Fibroblast of skin of back (primary cell): ENCODE data around the gene HDHD3.
"Not testable (repeated sequence)": the region's sequence is repeated elsewhere in the genome, so short reads cannot be mapped to it uniquely, and the experiment has no call there.

Experiments
- DNase-seq: peaks from one replicate; pipeline ENCODE4 v3.0.0-alpha.2; 2013

HDHD3 gene

DNA sequence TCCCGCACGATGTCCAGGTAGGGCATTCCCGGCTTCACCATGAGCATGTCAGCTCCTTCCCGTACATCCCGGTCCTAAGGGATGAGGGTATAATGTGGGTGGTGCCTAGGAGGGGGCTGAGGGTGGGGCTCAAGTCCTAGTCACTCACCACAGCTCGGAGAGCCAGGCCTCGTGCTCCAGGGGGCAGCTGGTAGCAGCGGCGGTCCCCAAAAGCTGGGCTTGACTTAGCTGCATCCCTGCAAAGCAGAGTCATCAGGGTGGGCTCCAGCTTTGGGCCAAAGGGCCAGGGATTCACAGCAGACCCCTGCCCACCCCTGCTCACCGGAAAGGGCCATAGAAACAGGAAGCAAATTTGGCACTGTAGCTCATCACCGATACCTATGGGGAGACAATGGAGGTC, 12.7 kb upstream of the HDHD3 start:
- DNase-seq: no peak

DNA sequence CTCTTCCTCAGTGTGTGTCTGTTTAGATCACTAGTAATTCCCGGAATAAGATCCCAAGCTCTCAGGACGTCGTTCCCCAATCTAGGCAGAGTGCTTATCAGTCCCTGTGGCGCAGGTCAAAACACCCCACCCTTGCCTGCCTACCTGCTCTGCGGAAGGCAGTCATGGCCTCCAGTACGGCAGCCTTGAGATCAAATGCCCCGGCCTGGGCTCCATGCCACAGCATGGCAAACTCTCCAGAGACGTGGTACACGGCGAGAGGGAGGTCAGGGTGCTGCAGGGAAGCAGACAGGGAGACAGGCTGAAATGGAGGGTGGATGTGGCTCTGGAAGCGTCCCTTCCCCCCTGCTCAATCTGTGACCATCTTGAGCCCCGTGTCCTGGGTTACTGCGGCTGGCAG, 12.0 kb upstream of the HDHD3 start:
- no peak for DNase-seq

- DNase-seq: no peak
Measured at GRCh38 chr9:113387560-113388230, 10.9 kb upstream of the HDHD3 start.

DNA sequence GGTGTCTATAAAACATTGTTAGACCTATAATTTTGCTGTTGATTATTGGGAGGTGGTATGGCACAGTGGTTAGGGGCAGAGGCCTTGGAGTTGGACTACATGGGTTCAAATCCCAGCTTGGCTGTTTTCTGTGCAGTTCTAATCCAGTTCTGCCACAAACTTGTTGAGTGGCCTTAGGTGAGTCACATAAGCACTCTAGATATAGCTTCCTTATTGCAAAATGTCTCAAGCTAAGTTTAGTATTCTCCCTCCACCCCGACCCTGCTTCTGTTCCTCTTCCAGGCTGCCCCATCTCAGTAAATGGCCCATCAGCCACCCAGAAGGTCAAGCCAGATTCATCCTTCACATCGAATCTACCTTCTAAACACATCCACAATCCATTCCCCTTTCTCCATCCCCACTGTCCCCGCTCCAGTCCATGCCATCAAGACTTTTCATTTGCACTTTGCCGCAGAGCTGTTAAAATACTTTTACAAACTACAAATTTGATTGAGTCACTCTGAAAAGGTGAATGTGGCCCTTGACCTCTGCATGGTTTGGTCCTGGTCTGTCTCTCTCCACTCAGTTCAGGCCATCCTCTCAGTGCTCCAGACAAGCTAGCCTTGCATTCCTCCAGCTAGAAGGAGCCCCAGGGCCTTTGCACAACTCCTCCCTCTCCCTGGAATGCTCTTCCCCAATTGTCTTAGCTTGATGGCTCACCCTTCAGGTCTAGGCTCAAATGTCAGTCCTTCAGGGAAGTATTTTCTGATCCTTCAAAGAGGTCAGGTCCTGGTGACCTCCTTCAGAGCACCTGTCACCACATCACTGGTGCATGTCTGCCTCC, 10.0 kb upstream of the HDHD3 start:
- DNase-seq: no peak

DNA sequence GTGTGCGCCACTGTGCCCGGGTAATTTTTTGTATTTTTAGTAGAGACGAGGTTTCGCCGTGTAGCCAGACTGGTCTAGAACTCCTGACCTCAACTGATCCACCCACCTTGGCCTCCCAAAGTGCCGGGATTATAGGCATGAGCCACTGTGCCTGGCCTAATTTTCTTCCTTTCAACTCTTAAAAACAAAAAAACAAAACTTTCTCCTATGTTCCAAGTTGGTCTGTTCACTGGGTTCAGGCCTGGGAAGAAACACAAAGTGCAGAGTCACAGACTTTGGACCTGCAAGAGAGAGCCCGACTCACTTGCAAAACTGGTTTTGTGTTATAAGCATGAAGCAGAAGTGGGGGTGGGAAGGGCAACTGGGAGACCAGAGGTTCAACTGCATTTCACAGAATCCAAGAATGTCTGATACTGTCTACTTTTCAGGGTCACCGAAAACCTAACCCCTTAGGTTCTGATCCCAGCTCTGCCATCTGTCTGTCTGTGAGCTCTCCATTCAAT, 5.2 kb upstream of the HDHD3 start:
- DNase-seq: no peak

GRCh38 chr9:113381441-113381840, 4.7 kb upstream of the HDHD3 start:
- not testable (repeated sequence) for DNase-seq

DNA sequence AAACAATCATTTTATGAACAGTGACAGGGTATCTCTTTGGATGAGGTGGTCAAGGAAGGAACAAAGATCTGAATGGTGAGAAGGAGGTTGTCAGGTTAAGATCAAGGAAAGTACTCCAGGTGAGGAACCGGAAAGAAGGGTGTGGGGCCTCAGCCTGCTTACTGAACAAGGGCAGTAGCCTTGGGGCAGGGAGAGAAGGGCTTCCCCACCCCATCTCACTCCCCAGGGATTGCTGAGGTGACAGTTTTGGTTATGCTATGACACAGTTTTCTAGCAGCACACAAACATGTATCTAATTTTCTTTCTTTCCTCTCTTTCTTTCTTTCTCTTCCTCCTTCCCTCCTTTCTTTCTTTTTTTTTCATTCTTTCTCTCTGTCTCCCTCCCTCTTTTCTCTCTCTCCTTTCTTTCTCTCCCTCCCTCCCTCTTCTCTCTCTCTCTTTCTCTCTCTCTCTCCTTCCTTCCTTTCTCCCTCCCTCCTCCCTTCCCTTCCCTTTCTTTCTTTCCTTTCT, 4.1 kb upstream of the HDHD3 start:
- no peak for DNase-seq

DNA sequence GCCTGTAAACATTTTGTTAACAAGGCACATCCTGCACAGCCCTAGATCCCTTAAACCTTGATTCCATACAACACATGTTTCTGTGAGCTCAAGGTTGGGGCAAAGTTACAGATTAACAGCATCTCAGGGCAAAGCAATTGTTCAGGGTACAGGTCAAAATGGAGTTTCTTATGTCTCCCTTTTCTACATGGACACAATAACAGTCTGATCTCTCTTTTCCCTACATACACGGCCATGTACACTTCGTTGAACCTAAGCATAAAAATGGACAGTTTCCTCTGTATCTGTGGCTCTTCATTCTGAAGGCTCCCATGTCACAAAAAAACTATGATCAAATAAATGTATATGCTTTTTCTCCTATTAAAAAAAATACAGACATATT, 3.0 kb upstream of the HDHD3 start:
- DNase-seq: not testable (repeated sequence)

- not testable (repeated sequence) for DNase-seq
Measured at GRCh38 chr9:113379094-113379828, 2.5 kb upstream of the HDHD3 start.

DNA sequence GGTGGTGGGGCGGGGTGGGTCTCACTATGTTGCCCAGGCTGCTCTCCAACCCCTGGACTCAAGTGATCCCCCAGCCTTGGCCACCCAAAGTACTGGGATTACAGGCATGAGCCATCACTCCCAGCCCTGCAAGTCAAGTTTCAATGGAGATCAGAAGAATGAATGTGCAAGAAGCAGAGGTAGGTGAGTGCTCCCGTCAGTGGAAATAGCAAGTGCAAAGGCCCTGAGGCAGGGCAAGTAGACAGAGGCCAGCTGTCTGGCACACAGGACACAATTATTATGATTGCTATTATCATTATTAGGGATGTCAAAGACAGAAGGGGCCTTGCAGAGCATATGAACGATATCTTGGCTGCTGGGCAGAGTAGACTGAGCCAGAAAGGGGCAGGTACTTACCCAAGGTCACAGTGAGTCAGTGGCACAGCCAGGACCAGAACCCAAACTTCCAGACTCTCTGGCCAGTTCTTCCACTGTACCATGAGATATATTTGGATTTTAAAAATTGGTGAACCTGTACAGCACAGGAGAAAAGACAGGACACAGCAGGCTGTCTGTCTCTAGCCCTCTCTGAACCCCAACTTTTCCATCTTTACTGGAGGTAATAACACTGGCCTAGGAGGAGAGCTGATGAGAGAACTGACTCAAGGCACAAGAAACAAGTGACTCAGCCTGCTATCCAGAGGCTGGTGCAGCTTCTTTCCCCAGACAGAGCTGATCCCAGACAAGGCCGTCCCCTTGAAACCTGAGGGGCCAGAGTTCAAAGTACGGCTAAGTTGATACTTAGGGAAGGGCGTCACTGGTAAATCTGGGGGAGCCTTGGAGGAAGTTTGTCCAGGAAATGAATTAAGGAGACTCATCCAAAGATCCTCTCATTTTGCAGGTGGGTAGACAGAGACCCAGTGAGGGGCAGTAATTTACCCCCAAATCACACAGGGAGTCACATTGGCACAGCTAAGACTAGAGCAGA, 1.4 kb downstream of the HDHD3 start:
- DNase-seq: no peak

DNA sequence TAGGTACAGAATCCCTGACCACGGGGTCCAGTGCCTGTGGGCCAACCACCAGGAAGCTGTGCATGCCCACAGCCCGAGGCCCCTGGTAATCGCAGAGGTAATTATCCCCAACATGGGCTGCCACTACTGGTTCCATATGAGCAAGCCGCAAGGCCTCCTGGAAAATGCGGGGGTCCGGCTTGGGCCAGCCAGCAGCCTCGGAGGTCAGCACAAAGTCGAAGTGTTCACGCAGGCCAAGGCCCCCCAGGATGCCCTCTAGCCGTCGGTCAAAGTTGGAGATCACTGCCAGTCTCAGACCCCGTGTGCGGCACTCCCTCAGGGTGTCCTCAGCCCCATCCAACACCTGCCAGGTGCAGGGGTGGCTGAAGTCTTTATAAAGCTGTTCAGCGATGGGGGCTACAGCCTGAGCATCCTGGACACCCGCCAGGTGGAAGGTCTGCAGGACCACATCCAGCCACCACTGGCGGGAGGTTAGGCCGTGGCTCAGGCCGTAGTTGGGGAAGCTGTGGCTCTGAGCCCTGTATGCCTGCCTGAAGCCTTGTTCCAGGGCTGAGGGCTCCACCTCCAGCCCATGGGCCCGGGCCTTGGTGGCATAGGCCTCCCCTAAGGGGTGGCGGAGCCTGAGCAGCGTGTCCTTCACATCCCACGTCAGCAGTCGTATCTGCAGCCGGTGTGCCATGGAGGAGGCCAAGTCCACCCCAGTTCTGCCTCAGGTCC, 3.0 kb downstream of the HDHD3 start:
- DNase-seq: no peak

DNA sequence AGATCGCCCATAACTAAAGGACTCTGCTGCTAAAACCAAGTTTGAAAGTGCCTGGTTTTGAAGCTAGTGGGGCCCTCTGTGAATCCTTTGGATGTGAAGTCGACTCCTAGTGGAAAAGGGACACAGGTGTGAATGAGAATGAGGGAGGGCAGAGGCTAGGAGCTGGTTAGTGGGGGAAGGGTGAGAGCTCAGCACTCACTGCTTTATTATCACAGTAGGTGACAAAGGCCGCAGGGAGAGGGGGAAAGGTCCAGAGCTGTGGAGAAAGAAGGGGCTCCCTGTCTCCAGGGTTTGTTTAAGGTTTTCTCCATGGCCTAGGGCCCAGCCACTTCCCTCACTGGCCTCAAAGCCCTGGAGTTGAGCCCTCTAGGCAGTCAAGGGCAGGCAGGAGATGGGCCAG, 3.5 kb downstream of the HDHD3 start:
- DNase-seq: no peak

- DNase-seq: no peak
Measured at GRCh38 chr9:113372059-113372458, 4.7 kb downstream of the HDHD3 start.

DNA sequence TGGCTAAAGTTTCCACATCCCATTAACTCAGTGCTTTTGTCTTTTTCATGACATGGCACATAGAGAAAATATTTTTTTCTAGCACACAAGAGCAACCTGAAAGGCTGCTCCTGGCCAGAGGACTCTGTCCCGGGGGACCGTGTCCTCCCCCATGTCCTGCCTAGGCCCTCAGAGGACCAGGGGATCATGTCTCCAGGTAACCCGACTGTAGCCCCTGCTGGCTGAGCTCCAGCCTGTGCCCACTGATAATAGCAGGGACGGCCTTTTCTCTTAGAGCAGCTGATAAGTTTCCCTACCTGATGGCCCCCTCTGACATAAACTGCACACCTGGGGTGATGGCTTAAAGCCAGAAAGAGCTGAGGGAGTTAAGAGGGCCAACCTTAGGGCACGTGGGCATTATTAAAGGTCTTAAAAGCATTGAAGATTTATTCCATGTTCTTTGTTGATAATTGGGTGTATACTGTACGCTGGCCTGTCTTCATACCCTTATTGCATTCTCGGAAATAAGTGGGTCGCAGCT, 5.9 kb downstream of the HDHD3 start:
- DNase-seq: no peak

GRCh38 chr9:113369855-113370140, 7.0 kb downstream of the HDHD3 start:
- DNase-seq: no peak

DNA sequence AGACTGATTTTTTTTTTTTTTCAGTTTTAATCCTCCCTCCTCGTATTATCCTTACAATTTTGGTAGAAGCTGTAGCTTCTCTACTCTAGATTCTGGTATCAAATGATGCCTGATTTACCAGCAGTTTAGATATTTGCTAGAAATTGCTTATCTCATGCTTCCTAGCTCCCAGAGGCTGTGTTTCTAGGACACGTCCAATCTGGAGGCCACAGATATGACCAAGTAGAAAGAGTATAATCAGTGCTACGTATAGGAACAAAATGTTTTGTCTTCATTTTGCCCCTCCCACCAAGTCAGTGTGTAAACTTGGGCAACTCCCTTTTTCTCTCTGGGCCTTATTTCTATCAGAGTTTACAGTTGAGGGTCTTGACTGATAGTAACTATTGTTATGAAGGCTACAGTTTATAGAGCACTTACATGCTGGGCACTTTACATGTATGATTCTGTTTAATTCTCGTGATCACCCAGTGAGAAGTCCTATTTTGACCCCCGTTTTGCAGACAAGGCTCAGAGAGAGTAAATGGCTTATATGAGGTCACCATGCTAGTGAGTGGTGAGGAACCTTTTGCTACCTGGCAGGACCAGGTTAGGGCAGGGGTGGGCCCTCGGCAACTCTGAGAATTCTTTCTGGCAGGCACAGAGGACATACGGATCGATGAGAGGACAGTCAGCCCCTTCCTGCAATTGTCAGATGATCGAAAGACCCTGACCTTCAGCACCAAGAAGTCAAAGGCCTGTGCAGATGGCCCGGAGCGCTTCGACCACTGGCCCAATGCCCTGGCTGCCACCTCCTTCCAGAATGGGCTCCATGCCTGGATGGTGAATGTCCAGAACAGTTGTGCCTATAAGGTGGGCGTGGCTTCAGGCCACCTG, 7.6 kb downstream of the HDHD3 start:
- DNase-seq: no peak

- DNase-seq: no peak
Measured at GRCh38 chr9:113368348-113368981, 8.3 kb downstream of the HDHD3 start.

- DNase-seq: not testable (repeated sequence)
Measured at GRCh38 chr9:113365652-113366051, 11.1 kb downstream of the HDHD3 start.

- DNase-seq: no peak
Measured at GRCh38 chr9:113364951-113365350, 11.8 kb downstream of the HDHD3 start.

DNA sequence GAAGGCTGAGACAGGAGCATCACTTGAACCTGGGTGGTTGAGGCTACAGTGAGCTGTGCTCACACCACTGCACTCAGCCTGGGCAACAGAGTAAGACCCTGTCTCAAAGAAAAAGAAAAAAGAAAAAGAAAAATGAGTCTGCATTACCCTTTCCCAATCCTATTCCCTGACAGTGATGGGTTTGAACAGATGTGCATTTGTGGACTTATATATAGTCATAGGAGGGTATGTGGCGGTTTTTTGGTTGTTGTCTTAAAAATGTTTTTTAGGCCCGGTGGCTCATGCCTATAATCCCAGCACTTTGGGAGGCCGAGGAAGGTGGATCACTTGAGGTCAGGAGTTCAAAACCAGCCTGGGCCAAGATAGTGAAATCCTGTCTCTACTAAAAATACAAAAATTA, 13.4 kb downstream of the HDHD3 start:
- no peak for DNase-seq
